C4-2B (cell line): ENCODE data around the gene HAND2.

Experiments
- H3K27ac ChIP-seq: fragments of 450-650 bp; 2 replicates; pipeline ENCODE4 v1.5.1; 2017
- ZFX ChIP-seq: fragments of 450-650 bp; IDR thresholded peaks from 2 replicates; pipeline ENCODE4 v1.6.1; 2017
- TF ChIP-seq, protein P1 (sequence below): fragments of 450-650 bp; conservative IDR thresholded peaks from 2 replicates; pipeline ENCODE4 v1.5.1; 2017; ENCODE audit warnings: mild to moderate bottlenecking

The HAND2 gene

DNA sequence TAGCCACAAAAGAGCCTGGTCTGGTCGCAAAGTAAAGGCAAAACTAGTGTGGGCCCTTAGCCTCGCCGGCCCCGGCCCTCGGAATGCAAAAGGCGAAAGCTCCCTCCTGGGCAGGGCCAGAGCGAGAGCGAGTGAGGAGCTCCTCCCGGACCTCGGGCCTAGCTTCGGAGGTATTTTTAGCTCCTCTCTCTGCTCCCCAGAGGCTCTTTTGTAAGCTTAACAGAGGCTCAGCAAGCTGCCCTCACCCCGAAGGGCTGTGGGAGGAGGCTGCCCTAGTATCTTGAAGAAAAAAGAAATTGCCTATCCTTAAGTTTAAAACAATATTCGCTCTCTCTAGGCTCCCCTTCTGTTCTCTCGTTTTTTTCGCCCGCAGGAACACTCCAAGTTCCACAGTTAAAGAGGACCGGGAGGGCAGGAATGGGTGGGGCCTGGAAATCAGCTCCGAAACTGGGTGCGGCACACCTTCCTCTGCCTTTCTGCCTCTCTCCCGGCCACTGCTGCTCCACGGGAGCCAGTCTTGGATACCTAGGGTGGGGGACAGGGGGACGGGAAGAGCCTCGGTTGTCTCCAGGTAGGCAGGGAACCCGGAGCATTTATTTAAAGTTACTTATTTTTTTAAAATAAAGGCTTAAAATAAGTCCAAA is 12.1 kb downstream of the HAND2 start:
- no peak overlapping the region for H3K27ac ChIP-seq
- TF ChIP-seq, protein P1, sequence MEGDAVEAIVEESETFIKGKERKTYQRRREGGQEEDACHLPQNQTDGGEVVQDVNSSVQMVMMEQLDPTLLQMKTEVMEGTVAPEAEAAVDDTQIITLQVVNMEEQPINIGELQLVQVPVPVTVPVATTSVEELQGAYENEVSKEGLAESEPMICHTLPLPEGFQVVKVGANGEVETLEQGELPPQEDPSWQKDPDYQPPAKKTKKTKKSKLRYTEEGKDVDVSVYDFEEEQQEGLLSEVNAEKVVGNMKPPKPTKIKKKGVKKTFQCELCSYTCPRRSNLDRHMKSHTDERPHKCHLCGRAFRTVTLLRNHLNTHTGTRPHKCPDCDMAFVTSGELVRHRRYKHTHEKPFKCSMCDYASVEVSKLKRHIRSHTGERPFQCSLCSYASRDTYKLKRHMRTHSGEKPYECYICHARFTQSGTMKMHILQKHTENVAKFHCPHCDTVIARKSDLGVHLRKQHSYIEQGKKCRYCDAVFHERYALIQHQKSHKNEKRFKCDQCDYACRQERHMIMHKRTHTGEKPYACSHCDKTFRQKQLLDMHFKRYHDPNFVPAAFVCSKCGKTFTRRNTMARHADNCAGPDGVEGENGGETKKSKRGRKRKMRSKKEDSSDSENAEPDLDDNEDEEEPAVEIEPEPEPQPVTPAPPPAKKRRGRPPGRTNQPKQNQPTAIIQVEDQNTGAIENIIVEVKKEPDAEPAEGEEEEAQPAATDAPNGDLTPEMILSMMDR = no peak
- TF ChIP-seq ZFX = no peak

DNA sequence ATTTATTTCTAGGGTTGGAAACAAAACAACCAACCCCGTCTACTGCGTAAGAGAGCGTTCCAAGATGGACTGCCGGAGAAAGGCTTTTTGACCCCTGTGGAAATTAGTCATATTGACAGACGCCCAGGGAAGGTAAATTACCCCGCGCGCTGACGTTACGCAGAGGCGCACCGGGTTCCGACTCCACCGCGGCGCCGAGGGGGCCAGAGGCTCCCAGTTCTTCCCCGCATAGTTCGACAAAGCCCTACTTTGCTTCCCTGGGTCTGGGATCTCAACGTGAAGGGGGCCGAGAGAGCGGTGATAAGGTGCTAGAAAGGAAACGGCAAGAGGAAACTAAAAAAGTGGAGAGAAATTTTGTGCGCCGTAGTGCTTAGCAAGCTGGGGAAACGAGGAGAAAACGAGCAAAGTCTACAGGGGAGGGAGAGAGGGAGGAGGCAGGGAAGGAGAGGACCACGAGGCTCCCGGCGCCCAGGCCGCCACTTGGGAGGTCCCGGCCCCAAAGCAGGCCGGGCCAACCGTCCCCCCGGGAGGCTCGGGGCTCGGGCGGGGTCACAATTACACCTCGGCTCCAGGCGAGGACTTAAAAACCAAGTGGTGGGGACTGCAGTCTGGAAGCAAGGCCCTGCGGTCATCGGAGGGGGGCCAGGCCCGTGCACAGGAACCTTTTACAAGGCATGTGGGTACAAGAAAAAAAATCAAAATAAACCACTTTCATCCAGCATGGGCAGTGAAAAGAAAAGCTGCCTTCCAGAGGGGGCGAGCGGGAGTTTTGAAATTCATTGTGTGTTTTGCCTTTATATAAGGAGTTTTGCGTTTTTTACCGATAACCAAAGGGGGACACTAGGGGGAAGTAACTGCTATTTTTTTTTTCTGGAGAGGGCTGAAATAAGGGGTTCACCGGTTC is 13.2 kb downstream of the HAND2 start:
- TF ChIP-seq, protein P1 = no peak
- no peak overlapping the region for H3K27ac ChIP-seq

DNA sequence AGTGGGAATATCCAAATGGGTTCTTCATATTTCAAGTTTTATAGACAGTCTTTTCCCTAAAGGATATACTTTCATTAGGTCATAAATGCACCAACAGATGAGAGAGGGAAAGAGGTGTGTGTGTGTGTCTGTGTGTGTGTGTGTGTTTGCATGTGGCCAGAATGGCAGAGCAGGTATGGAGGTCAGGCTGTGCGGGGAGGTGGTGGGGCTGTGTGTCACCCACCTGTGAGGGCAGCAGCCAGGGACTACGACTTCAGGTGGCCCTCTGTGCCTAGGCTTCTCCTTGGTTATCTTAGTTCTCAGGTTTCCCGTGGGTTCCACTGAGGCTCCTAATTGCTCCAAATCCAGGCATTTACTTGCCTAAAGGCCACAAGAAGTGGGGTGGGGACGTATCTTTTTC is 14.6 kb downstream of the HAND2 start:
- TF ChIP-seq, protein P1 = no peak
- TF ChIP-seq ZFX = no peak
- H3K27ac ChIP-seq = no peak overlapping the region

DNA sequence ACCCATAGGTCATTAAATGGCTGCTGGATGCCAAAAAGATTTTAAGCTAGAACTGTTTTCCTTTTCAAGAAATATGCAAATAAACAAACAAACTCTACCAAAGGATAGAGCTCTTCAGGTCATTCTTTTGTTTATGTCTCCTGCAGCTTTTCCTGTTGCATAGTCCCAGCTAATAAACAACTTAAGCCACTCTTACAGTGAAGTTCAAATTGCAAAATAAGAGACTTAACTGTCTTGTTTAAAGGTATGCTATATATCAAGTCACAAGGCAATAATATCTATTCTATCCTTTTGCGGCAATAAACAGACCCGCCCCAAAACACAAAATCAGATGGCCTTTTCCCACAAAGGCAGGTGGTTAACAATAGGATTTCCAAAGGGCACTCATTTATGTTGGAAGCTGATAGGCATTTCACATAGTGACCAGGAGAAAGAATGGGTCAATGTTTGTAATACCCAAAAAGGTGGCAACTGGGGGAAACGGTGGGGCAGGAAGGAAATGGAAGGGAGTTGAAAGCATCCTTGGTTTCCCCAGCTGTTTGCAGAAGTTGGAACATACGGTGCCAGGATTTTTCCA is 15.3 kb downstream of the HAND2 start:
- TF ChIP-seq, protein P1 = no peak
- TF ChIP-seq ZFX = no peak

DNA sequence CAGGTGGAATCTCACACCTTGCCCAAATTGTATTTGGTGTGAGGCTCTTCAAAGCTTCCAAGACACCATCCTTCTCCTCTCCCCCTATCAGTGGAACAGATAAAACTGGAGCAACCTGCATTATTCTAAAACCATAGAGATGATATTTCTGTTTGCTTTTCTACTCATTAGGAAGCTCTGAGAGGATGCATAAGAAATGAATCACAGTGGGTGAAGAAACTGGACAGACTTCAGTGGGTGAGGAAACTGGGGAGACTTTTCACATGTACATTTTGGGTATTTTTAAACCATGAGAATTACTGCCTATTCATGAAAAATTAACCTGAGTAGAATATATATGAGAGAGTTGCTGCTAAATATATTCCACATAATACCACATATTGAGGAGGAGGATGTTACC is 16.4 kb downstream of the HAND2 start:
- TF ChIP-seq ZFX = no peak
- TF ChIP-seq, protein P1 = no peak
- no peak overlapping the region for H3K27ac ChIP-seq

More for the DNA sequence above, 15.3 kb downstream of the HAND2 start:
- H3K27ac ChIP-seq = no peak overlapping the region

DNA sequence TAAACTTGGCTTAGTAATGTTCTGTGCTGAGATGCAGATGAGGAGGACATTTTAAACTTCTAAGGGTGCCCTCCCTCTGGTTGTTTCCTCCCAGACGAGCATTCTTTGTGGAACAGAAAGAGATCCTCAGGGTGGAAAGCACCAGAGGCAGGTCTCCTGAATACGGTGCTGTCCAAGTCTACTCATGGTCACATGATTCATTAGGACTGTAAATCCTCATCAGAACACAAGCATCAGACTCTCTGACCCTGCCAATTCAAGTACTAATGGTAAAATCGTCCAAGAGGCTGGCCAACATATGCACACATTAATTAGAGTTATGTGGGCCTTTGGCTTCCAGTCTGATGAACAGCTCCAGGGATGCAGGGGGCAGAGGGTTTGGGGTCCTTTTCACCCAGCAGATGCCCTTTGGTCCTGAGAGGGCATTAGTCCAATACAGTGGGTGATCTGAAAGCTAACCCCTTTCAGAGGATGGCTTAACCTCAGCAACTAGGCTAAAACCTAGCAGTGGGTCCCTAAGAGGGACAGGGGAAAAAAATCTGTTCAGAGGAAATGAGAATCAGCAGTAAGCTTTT is 18.2 kb downstream of the HAND2 start:
- no peak for TF ChIP-seq ZFX
- TF ChIP-seq, protein P1 = no peak
- H3K27ac ChIP-seq = no peak overlapping the region
